Hepatocyte (in vitro differentiated cells): ENCODE data around the gene SCO1. TPM values are rescaled to one million over a fixed set of nuclear protein-coding genes. Genes with fewer than 3 reads are reported as not detected.

Source experiments
- DNase-seq: peaks from one replicate; pipeline ENCODE4 v3.0.0-alpha.2; 2016; ENCODE audit warnings: low spot score
- H2AFZ ChIP-seq: fragments of 200-600 bp; sonication (generic); 2 replicates; pipeline ENCODE4 v1.6.0; 2016; ENCODE audit warnings: antibody characterized with exemption, mild to moderate bottlenecking
- H3K27ac ChIP-seq: fragments of 200-600 bp; sonication (generic); 2 replicates; pipeline ENCODE4 v1.5.1; 2016; ENCODE audit warnings: mild to moderate bottlenecking
- H3K27me3 ChIP-seq: fragments of 200-600 bp; sonication (generic); 2 replicates; pipeline ENCODE4 v1.6.1; 2016
- H3K36me3 ChIP-seq: fragments of 200-600 bp; sonication (generic); replicated peaks from 2 replicates; pipeline ENCODE4 v1.5.1; 2016; ENCODE audit warnings: low read depth; ENCODE audit not compliant: insufficient read depth
- H3K4me1 ChIP-seq: fragments of 200-600 bp; sonication (generic); 2 replicates; pipeline ENCODE4 v1.5.1; 2016; ENCODE audit warnings: mild to moderate bottlenecking, moderate library complexity; ENCODE audit not compliant: insufficient read depth
- H3K4me2 ChIP-seq: fragments of 200-600 bp; sonication (generic); 2 replicates; pipeline ENCODE4 v1.6.0; 2016
- H3K4me3 ChIP-seq: fragments of 200-600 bp; sonication (generic); 2 replicates; pipeline ENCODE4 v1.5.1; 2016; ENCODE audit warnings: mild to moderate bottlenecking
- H3K79me2 ChIP-seq: fragments of 200-600 bp; sonication (generic); 2 replicates; pipeline ENCODE4 v1.6.0; 2017; ENCODE audit warnings: mild to moderate bottlenecking
- H3K9me2 ChIP-seq: fragments of 200-600 bp; sonication (generic); replicated peaks from 2 replicates; pipeline ENCODE4 v1.6.0; 2017; ENCODE audit warnings: mild to moderate bottlenecking; ENCODE audit not compliant: insufficient read depth
- H3K9me3 ChIP-seq: fragments of 200-600 bp; sonication (generic); 2 replicates; pipeline ENCODE4 v1.5.1; 2016; ENCODE audit warnings: low read depth, mild to moderate bottlenecking
- H4K20me1 ChIP-seq: fragments of 200-600 bp; sonication (generic); 2 replicates; pipeline ENCODE4 v1.6.0; 2016; ENCODE audit warnings: mild to moderate bottlenecking; ENCODE audit not compliant: insufficient read depth, poor library complexity, severe bottlenecking
- EZH2 ChIP-seq: fragments of 200-600 bp; sonication (generic); IDR thresholded peaks from 2 replicates; pipeline ENCODE4 v1.6.1; 2016; ENCODE audit warnings: antibody characterized with exemption, mild to moderate bottlenecking, borderline replicate concordance
- EZH2phosphoT487 ChIP-seq: fragments of 200-600 bp; sonication (generic); IDR thresholded peaks from one replicate; pipeline ENCODE4 v1.6.1; 2018; ENCODE audit warnings: antibody characterized with exemption, mild to moderate bottlenecking, low read depth, moderate library complexity; ENCODE audit not compliant: unreplicated experiment, severe bottlenecking
- WGBS: methylation state at CpG from one replicate; pipeline ENCODE4 v1.1.6; 2016; ENCODE audit warnings: low lambda C conversion rate; ENCODE audit errors: missing lambda C conversion rate; 5-methylcytosine and 5-hydroxymethylcytosine counted together
- polyA plus RNA-seq: library from polyadenylated mRNA; unstranded; fragments of >200 nt; fragmentation: Nextera tagmentation; extraction: Ambion mirVana; gene quantifications from 2 replicates; pipeline ENCODE4 v1.2.1, GENCODE V29; 2016
- total RNA-seq: library from RNA; depleted of rRNA; stranded (reverse); fragments of >200 nt; gene quantifications from 2 replicates; pipeline ENCODE4 v1.2.3, GENCODE V29; 2014
- TF ChIP-seq, protein P1 (sequence below): fragments of 200-600 bp; sonication (generic); IDR thresholded peaks from 2 replicates; pipeline ENCODE4 v1.5.1; 2016; ENCODE audit warnings: antibody characterized with exemption, mild to moderate bottlenecking; ENCODE audit not compliant: poor library complexity

The SCO1 gene
- total and polyA plus RNA-seq, 2 experiments from 2014 or later: 34.0 to 45.8 TPM

DNA sequence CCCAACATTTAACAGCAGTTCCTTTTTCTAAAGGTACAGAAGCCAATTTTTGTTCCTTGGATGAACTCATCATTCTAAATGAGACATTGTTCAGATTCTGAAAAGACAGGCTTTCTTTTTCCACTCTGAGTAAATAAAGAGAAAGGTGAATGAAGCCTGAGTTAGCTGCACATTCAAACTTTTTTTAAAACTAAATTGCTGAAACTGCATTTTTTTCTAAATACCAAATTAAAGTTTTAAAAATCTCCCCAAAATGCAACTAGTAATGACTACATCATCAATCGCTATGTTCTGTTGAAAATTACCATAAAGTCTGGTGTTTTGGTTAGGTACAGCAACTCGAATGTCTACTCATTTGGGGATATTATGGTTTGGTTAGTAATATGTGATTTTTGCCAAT, 9.8 kb downstream of the SCO1 start:
- H3K4me1 ChIP-seq: no peaks in the 10 kb centered on the region
- no peak for TF ChIP-seq EZH2phosphoT487
- TF ChIP-seq, protein P1, sequence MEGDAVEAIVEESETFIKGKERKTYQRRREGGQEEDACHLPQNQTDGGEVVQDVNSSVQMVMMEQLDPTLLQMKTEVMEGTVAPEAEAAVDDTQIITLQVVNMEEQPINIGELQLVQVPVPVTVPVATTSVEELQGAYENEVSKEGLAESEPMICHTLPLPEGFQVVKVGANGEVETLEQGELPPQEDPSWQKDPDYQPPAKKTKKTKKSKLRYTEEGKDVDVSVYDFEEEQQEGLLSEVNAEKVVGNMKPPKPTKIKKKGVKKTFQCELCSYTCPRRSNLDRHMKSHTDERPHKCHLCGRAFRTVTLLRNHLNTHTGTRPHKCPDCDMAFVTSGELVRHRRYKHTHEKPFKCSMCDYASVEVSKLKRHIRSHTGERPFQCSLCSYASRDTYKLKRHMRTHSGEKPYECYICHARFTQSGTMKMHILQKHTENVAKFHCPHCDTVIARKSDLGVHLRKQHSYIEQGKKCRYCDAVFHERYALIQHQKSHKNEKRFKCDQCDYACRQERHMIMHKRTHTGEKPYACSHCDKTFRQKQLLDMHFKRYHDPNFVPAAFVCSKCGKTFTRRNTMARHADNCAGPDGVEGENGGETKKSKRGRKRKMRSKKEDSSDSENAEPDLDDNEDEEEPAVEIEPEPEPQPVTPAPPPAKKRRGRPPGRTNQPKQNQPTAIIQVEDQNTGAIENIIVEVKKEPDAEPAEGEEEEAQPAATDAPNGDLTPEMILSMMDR: no peak
- no peak for TF ChIP-seq EZH2
- no peaks in the 10 kb centered on the region for H3K9me3 ChIP-seq
- H3K36me3 ChIP-seq: no peaks in the 10 kb centered on the region
- H2AFZ ChIP-seq: no peak overlapping the region
- 98% methylated on average over 2 of the region's 2 CpGs for WGBS
- no peak overlapping the region for H3K4me3 ChIP-seq
- DNase-seq: no peak
- H3K9me2 ChIP-seq: no peaks in the 10 kb centered on the region
- H3K27ac ChIP-seq: no peak overlapping the region
- no peaks in the 10 kb centered on the region for H4K20me1 ChIP-seq
- H3K4me2 ChIP-seq: no peak overlapping the region
- peaks cover 34% of the 10 kb centered on the region for H3K79me2 ChIP-seq
- H3K27me3 ChIP-seq: no peaks in the 10 kb centered on the region

DNA sequence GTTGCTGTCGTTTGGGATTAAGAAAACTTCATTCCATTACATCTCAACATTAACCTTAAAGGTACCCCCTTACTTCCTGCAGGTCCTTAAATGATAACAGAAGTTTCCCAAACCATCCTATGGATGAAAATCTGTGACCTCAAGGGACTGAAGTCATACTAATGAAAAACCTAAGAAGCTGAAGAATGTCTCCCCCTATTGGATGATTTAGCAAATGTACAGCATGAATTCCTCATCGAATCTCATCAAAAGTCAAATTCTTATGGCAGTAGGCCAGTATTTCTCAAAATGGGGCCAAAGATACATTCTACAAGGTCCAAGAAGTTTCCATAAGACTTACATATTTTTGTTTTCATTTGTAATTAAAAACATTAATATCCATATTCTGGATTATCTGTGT, 13.5 kb downstream of the SCO1 start:
- TF ChIP-seq, protein P1: peak; percentile 35
- no peak for TF ChIP-seq EZH2phosphoT487
- Histone ChIP-seq H3K9me3 (no peaks in the 10 kb centered on the region), H3K4me2 (no peak overlapping the region), H2AFZ (no peak overlapping the region), H3K4me1 (no peaks in the 10 kb centered on the region), H3K9me2 (no peaks in the 10 kb centered on the region), H3K79me2 (peaks cover 4% of the 10 kb centered on the region), H3K27me3 (no peaks in the 10 kb centered on the region), H3K27ac (no peak overlapping the region), H3K36me3 (no peaks in the 10 kb centered on the region), H4K20me1 (no peaks in the 10 kb centered on the region), H3K4me3 (no peak overlapping the region)
- WGBS: 47% methylated on average over 2 of the region's 2 CpGs
- DNase-seq: no peak

DNA sequence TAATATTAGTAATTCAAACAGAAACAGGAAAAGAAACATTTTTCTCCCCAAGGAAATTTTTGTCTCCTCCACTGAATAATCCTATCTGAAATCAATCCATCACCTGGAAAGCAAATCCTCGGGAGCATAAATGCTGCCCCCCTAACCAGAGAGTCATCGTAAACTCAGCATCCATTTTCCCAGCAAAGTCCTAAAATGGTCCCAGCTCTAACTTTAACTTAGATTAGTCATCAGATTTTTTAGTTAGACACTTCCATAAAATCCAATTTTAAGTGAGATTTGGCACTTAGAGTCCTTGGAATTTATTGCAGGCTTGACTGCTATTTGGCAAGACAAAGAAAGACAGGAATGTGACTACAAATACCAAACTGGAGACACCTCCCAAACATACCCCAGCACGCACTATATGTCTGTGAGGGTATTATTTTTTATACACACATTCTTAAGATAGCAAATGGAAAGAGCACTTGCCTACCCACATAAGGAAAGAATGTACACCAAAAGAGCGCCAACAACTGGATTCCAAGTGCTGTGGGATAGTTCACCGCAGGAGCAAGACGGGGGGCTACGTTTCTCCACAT, 15.4 kb downstream of the SCO1 start:
- Histone ChIP-seq H3K4me2 (no peak overlapping the region), H3K9me3 (no peaks in the 10 kb centered on the region), H3K79me2 (no peaks in the 10 kb centered on the region), H3K9me2 (no peaks in the 10 kb centered on the region), H4K20me1 (no peaks in the 10 kb centered on the region), H3K36me3 (no peaks in the 10 kb centered on the region), H3K4me1 (no peaks in the 10 kb centered on the region), H3K27me3 (no peaks in the 10 kb centered on the region), H3K4me3 (no peak overlapping the region), H3K27ac (no peak overlapping the region), H2AFZ (no peak overlapping the region)
- TF ChIP-seq, protein P1: no peak
- no peak for TF ChIP-seq EZH2
- no peak for TF ChIP-seq EZH2phosphoT487
- DNase-seq: no peak
- 78% methylated on average over 7 of the region's 7 CpGs for WGBS

DNA sequence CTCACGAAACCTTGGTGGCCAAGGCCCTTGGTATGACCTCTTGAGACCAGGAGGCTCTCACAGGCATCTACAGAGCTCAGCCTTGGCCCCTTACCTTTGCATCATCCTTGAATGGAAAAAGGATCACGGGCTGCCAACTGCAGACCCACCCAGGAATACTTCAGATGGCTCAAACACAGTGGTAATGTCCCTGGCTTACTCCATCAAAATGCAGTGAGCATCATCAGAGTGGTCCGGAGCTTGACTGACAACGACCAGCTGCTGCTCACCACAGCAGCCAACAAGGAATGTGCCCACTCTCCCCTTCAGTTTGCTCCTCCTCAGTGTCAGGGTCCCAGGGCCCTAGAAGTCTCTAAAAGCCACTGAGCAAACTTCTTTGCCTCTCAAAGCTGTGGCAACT, 22.6 kb downstream of the SCO1 start:
- 97% methylated on average over 4 of the region's 4 CpGs for WGBS
- TF ChIP-seq EZH2phosphoT487 (no peak), EZH2 (no peak)
- TF ChIP-seq, protein P1: no peak

More for the DNA sequence above, 22.6 kb downstream of the SCO1 start:
- Histone ChIP-seq H3K4me2 (no peak overlapping the region), H3K4me1 (no peaks in the 10 kb centered on the region), H3K36me3 (no peaks in the 10 kb centered on the region), H3K4me3 (no peak overlapping the region), H3K27ac (no peak overlapping the region), H3K79me2 (no peaks in the 10 kb centered on the region), H3K9me3 (no peaks in the 10 kb centered on the region), H3K9me2 (no peaks in the 10 kb centered on the region), H2AFZ (no peak overlapping the region), H3K27me3 (no peaks in the 10 kb centered on the region), H4K20me1 (no peaks in the 10 kb centered on the region)
- DNase-seq: no peak
